Islet precursor cell (in vitro differentiated cells): ENCODE data around the gene ARX.

ENCODE experiments used
- DNase-seq: peaks from one replicate; pipeline ENCODE4 v3.0.0-alpha.2; 2018

ARX gene

GRCh38 chrX:25016361-25016671, 551 bp upstream of the ARX start:
- DNase-seq, result no peak

- DNase-seq, result no peak
Measured at GRCh38 chrX:25014366-25014838, 1.4 kb downstream of the ARX start.

DNA sequence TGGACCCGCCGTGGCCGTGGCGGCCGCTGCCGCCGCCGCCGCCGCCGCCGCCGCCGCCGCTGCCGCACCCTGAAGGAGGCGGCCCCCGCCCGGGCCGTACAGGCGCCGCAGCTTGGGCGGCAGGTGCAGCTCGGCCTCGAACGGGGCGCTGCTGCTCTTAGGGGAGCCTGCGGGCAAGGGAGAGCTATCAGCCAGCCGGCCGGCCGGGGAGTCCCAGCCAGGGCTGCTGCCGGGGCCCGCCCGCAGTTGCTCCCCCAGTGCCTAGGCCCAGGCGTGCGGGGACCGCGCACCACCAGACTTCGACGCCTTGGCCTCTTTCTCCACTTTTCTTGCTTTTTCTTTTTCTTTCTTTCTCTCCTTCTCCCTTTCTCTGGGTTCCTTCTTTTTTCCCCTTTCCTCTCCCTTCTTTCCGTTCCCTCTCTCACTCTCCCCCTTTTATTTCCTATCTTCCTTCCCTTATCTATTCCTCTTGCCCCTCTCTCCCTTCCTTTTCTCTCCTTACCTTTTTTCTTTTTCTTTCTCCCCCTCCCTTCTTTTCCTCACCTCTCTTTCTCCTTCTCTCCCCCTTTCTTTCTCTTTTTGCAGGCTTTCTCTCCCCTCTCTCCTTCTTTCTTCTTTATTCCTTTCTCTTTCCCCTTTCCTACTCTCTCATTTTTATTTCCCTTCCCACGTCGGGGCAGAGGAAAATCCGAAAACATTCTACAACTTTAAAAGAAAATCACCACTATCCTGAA, 2.0 kb downstream of the ARX start:
- DNase-seq, result no peak

GRCh38 chrX:25012793-25013631, 2.8 kb downstream of the ARX start:
- no peak for DNase-seq

GRCh38 chrX:25012433-25012735, 3.4 kb downstream of the ARX start:
- DNase-seq, result no peak

GRCh38 chrX:25011589-25012432, 4.0 kb downstream of the ARX start:
- no peak for DNase-seq

GRCh38 chrX:25010784-25011588, 4.8 kb downstream of the ARX start:
- no peak for DNase-seq

- no peak for DNase-seq
Measured at GRCh38 chrX:25009407-25009806, 6.4 kb downstream of the ARX start.

DNA sequence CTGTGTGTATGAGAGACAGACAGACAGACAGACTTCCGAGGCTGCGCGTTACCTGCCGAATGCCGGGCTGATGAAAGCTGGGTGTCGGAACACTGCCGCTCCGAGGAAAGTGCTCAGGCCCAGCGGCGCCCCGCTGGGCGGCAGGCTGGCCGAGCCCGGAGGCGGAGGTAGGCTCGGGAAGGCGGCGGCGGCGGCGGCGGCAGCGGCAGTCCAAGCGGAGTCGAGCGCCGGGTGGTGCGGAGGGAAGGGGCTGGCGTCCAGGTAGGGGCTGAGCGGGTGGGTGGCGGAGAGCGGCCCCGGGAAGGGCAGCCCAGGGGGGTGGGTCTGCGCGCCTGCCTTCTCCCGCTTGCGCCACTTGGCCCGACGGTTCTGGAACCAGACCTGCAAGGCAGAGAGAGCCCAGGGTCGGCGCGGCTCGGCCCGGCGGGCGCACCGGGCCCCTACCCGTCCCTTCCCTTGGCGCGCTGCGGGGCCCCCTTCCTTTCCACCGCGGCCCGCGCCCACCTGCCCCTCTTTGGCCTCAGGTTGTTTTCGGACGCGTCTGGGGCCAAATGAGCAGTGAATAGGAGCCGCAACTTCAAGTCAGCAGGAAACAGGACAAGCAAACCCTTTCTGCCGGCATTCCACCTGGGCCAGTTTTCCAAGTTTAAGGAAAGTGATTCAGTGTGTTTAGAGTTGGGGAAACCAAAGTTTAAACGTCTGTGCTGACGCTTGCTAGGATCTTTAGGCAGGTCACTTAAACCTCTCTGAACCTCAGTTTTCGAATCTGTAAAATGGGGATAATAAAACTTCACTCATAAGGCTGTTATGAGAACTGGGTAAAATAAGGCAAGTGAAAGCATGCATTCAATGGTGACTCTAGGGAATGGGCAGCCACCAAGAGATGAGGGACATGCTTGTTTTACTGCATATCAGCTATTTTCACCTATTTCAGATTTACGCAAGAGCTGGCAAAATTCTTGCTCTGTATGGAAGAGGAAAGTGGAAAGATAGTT, 8.4 kb downstream of the ARX start:
- DNase-seq, result no peak

- DNase-seq, result no peak
Measured at GRCh38 chrX:25006586-25007058, 9.1 kb downstream of the ARX start.

- DNase-seq, result no peak
Measured at GRCh38 chrX:25005382-25006185, 10.2 kb downstream of the ARX start.

GRCh38 chrX:25005034-25005381, 10.8 kb downstream of the ARX start:
- DNase-seq, result no peak

DNA sequence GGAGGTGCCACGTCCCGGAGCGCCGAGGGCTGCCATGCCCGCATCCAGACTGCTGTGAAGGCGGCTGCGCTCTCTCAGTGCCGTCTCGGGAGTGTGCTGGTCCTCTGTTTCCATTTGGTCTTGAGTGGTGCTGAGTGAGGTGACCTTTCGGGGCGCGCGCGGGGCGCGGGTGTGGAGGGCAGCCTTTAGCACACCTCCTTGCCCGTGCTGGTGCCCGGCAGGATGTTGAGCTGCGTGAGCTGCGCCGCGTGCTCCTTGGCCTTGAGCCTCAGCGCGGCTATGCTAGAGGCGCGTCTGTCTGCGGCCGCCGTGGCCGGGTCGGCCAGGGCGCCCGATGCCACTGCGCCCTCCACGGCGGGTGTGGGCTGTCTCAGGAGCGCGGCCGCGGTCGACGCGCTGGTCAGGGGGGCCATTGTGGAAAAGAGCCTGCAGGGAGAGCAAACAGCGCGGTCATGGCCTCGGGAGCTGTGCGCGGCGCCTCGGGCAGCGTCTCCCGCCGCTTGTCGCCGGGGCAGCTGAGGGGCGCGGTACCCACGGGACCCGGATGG, 11.2 kb downstream of the ARX start:
- no peak for DNase-seq

- DNase-seq, result no peak
Measured at GRCh38 chrX:25004040-25004439, 11.7 kb downstream of the ARX start.

GRCh38 chrX:25003066-25003849, 12.5 kb downstream of the ARX start:
- DNase-seq, result peak; percentile 81

- no peak for DNase-seq
Measured at GRCh38 chrX:25002661-25003020, 13.1 kb downstream of the ARX start.

- DNase-seq, result no peak
Measured at GRCh38 chrX:25001808-25002660, 13.7 kb downstream of the ARX start.

- no peak for DNase-seq
Measured at GRCh38 chrX:24999511-24999910, 16.3 kb downstream of the ARX start.
